Panc1 (cell line): ENCODE data around the gene BRK1.

Experiments used
- CTCF ChIP-seq: fragments of 450-650 bp; IDR thresholded peaks from 2 replicates; pipeline ENCODE4 v1.5.1; 2017; ENCODE audit warnings: mild to moderate bottlenecking
- SIN3A ChIP-seq: IDR thresholded peaks from 2 replicates; pipeline ENCODE4 v1.6.1; 2012; ENCODE audit warnings: low read depth, mild to moderate bottlenecking, low read length, moderate library complexity, borderline replicate concordance; ENCODE audit not compliant: insufficient read depth

- no peak for TF ChIP-seq CTCF
- TF ChIP-seq SIN3A = no peak
Observed at GRCh38 chr3:10155123-10155472, 39.6 kb downstream of the BRK1 start.
